OCI-M2 (cell line): Measurements from ENCODE around the gene C6orf52.
"Not testable (repeated sequence)": the region's sequence is repeated elsewhere in the genome, so short reads cannot be mapped to it uniquely, and the experiment has no call there.

ENCODE experiments used
- DNase-seq: peaks from one replicate; lab custom pipeline; 2025; ENCODE audit not compliant: unreplicated experiment; lab: John Stamatoyannopoulos, UW

Gene C6orf52

GRCh38 chr6:10694302-10695085 lies at the start of gene C6orf52, which contains the start of gene PAK1IP1:
Gene C6orf52 (minus strand): TSS chr6:10694616. CDS start chr6:10687550, 7,066 bp downstream.
Gene PAK1IP1 (plus strand): TSS chr6:10694972. CDS start chr6:10694986, 14 bp downstream.
- DNase-seq = peak; percentile 78

DNA sequence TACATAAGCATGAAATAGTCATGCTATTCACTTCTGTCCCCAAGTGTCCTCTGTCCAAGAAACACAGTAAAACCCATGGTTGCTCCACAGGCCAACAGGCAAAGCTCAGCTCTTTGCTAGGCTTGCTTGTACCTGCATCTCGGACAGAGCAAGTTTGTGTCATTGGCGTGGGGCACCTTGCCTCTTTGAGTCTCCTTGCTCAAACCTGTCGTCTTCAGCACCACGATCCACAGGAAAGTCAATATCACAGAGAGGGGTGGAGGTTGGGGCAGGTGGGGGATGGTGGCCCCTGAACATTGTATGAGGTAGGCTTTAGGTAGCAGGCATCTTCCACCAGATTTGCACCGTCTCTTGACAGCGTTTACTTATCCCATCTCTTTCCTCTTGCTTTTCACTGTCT lies 49.1 kb upstream of the C6orf52 start:
- no peak for DNase-seq

GRCh38 chr6:10742251-10742650 lies 47.8 kb upstream of the C6orf52 start:
- DNase-seq = no peak

- not testable (repeated sequence) for DNase-seq
Measured at GRCh38 chr6:10741643-10742042, 47.2 kb upstream of the C6orf52 start.

GRCh38 chr6:10740061-10740460 lies 45.6 kb upstream of the C6orf52 start:
- no peak for DNase-seq

DNA sequence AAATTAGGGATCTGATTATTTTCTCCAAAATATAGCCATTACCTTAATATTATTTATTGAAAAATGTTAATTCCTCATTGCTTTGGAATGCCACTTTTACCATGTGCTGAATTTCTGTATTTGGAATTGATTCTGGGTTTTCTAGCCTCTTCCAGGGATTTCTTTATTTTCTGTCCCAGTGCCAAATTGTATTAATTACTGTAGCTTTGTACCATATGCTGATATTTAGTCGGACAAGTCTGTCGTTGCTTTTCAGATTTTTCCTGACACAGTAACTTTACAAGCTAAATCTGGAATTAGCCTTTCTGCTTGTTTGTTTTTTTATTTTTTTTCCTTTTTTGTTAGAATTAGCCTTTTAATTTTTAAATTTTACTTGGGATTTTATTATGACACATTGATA lies 42.3 kb upstream of the C6orf52 start:
- no peak for DNase-seq

GRCh38 chr6:10733863-10734262 lies 39.4 kb upstream of the C6orf52 start:
- no peak for DNase-seq

- DNase-seq = no peak
Measured at GRCh38 chr6:10733151-10733715, 38.8 kb upstream of the C6orf52 start.

DNA sequence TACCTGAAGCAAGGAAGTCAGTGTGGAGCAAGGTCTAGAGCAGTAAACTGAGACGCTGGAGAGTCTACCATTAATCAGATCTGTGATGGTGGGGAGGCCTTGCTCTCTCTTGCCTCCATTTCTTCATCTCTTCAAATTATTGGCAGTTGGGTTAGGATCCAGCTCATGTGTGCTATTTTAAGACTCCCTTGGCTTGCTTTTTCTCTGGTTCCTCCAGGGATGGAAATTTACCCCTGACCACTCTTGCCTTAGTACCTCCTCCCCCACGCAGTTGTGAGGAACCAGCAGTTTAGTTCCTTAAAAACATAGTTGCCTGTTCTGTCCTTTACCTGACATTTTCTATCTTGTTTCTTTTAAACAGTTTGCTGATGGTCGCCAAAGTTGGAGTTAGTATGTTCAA lies 35.8 kb upstream of the C6orf52 start:
- no peak for DNase-seq

GRCh38 chr6:10725716-10726115 lies 31.3 kb upstream of the C6orf52 start:
- no peak for DNase-seq

GRCh38 chr6:10725044-10725443 lies 30.6 kb upstream of the C6orf52 start:
- peak; percentile 91 for DNase-seq

DNA sequence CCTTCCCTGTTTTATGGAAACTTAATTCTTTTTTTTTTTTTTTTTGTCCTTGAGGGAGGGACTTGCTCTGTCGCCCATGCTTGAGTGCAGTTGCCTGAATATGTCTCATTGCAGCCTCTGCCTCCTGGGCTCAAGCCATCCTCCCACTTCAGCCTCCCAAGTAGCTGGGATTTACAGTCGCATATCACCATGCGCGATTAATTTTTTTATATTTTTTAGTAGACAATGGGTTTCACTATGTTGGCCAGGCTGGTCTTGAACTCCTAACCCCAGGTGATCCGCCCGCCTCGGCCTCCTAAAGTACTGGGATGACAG lies 29.1 kb upstream of the C6orf52 start:
- DNase-seq = no peak

GRCh38 chr6:10722820-10723566 lies 28.6 kb upstream of the C6orf52 start, which contains the start of gene TMEM14C:
Gene TMEM14C (plus strand): TSS chr6:10723070. CDS start chr6:10724614, 1,544 bp downstream.
- peak; percentile 88 for DNase-seq

GRCh38 chr6:10722570-10722819 lies 28.1 kb upstream of the C6orf52 start:
- no peak for DNase-seq

GRCh38 chr6:10721850-10722569 lies 27.6 kb upstream of the C6orf52 start:
- no peak for DNase-seq

DNA sequence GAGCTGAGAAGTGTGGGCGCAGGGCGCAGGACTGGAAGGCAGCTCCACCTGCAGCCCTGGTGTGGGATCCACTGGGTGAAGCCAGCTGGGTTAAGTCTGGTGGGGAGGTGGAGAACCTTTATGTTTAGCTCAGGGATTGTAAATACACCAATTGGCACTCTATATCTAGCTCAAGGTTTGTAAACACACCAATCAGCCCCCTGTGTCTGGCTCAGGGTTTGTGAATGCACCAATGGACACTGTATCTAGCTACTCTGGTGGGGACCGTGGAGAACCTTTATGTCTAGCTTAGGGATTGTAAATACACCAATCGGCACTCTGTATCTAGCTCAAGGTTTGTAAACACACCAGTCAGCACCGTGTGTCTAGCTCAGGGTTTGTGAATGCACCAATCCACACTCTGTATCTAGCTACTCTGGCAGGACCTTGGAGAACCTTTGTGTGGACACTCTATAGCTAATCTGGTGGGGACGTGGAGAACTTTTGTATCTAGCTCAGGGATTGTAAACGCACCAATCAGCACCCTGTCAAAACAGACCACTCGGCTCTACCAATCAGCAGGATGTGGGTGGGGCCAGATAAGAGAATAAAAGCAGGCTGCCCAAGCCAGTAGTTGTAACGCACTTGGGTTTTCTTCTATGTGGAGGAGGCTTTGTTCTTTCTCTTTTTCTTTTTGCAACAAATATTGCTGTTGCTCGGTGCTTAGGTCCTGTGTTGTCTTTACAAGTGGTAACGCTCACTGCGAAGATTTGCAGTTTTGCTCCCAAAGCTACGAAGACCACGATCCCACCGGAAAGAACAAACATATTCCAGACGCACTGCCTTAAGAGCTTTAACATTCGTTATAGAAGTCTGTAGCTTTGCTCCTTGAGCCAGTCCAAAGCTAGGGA lies 26.8 kb upstream of the C6orf52 start:
- DNase-seq = not testable (repeated sequence)

DNA sequence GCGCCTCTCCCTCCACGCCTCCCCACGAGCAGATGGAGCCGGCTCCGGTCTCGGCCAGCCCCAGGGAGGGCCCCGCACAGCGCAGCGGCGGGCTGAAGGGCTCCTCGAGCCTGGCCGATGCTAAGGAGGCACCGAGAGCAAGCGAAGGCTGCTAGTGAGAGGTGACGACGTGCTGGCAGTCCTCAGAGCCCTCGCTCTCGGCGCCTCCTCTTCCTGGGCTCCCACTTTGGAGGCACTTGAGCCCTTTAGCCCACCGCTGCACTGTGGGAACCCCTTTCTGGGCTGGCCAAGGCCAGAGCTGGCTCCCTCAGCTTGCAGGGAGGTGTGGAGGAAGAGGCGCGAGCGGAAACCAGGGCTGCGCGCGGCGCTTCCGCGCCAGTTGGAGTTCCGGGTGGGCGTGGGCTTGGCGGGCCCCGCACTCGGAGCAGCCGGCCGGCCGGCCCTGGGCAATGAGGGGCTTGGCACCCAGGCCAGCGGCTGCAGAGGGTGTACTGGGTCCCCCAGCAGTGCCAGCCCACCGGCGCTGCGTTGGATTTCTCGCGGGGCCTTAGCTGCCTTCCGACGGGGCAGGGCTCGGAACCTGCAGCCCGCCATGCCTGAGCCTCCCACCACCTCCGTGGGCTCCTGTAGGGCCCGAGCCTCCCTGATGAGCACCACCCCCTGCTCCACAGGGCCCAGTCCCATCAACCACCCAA lies 26.0 kb upstream of the C6orf52 start:
- DNase-seq = no peak

GRCh38 chr6:10719964-10720264 lies 25.5 kb upstream of the C6orf52 start:
- no peak for DNase-seq

- DNase-seq = no peak
Measured at GRCh38 chr6:10719296-10719963, 25.0 kb upstream of the C6orf52 start.

GRCh38 chr6:10713962-10714361 lies 19.5 kb upstream of the C6orf52 start:
- no peak for DNase-seq
